Transverse colon (tissue), 4 donors: ENCODE data around the gene KCNF1. TPM values are rescaled to one million over a fixed set of nuclear protein-coding genes. Genes with fewer than 3 reads are reported as not detected.

Source experiments
- DNase-seq: peaks from one replicate; pipeline ENCODE4 v3.0.0-alpha.2; 2019
- H3K27ac ChIP-seq, 4 donors: fragments of 200-600 bp; sonication (generic); 2 replicates each; pipeline ENCODE4 v1.5.1; 2016 to 2018; ENCODE audit warnings: inconsistent platforms in 4 of 4
- H3K27me3 ChIP-seq: fragments of 200-600 bp; sonication (generic); 2 replicates; pipeline ENCODE4 v1.5.1; 2017; ENCODE audit warnings: inconsistent platforms
- H3K36me3 ChIP-seq, 4 donors: fragments of 200-600 bp; sonication (generic); 2 replicates each; pipeline ENCODE4 v1.5.1; 2017 to 2019; ENCODE audit warnings: inconsistent platforms in 4 of 4
- H3K4me1 ChIP-seq, 4 donors: fragments of 200-600 bp; sonication (generic); 2 replicates each; pipeline ENCODE4 v1.5.1; 2017 to 2020; ENCODE audit warnings: inconsistent platforms in 4 of 4
- H3K4me3 ChIP-seq, 4 donors: fragments of 200-600 bp; sonication (generic); 1 replicate in 1 of 4; 2 replicates in 3 of 4; pipeline versions ENCODE4 v1.5.1 to v1.6.1; 2017 to 2019; ENCODE audit warnings: inconsistent platforms in 4 of 4
- H3K9me3 ChIP-seq, 2 donors: fragments of 200-600 bp; sonication (generic); 2 replicates each; pipeline ENCODE4 v1.5.1; 2017 to 2019; ENCODE audit warnings: inconsistent platforms in 2 of 2
- CTCF ChIP-seq, 5 experiments: fragments of 200-600 bp in 3 of 5; fragments of 450-650 bp in 2 of 5; sonication (generic) in 3 of 5; IDR thresholded peaks; 1 replicate in 2 of 5; 2 replicates in 3 of 5; pipeline ENCODE4 v1.5.1; 2016 to 2017; ENCODE audit warnings: antibody characterized with exemption in 5 of 5, inconsistent platforms in 3 of 5, mild to moderate bottlenecking in 2 of 5, moderate library complexity in 1 of 5
- EP300 ChIP-seq: sonication (generic); formaldehyde crosslinking; IDR thresholded peaks from one replicate; pipeline ENCODE4 v1.6.1; 2017; ENCODE audit warnings: antibody characterized with exemption, low read depth
- POLR2A ChIP-seq: fragments of 450-650 bp; IDR thresholded peaks from one replicate; pipeline ENCODE4 v1.6.1; 2016; ENCODE audit warnings: antibody characterized with exemption, mild to moderate bottlenecking, moderate library complexity
- POLR2AphosphoS5 ChIP-seq, 3 donors: sonication (generic); formaldehyde crosslinking; IDR thresholded peaks; one replicate each; pipeline ENCODE4 v1.6.1; 2016; ENCODE audit warnings: antibody characterized with exemption in 3 of 3
- WGBS, 2 donors: methylation state at CpG; one replicate each; pipeline ENCODE4 v1.1.5; 2018; ENCODE audit warnings: low coverage in 1 of 2; 5-methylcytosine and 5-hydroxymethylcytosine counted together
- in situ Hi-C, 4 donors: fragments of 200-750 bp; cut with MboI; loops; one replicate each; pipeline versions ENCODE4 v1.15.0 to v1.15.1; 2017; ENCODE audit warnings: low sequenced_read_pairs in 3 of 4, low pct_ligation_motif_present in 1 of 4, low pct_unique_long_range_greater_than_20kb in 1 of 4
- intact Hi-C: fragments of 100-400 bp; cut with DNase I; formaldehyde crosslinking; loops from one replicate; pipeline ENCODE4 v1.15.1; 2023; ENCODE audit warnings: low total_unique reads
- total RNA-seq, 4 donors: library from RNA; depleted of rRNA; stranded (reverse); fragments of >200 nt; gene quantifications; one replicate each; pipeline ENCODE4 v1.1.0, GENCODE V29; 2016

Gene KCNF1
- total RNA-seq, 4 donors from 2014 or later, result 0.27 TPM; not detected in 3

DNA sequence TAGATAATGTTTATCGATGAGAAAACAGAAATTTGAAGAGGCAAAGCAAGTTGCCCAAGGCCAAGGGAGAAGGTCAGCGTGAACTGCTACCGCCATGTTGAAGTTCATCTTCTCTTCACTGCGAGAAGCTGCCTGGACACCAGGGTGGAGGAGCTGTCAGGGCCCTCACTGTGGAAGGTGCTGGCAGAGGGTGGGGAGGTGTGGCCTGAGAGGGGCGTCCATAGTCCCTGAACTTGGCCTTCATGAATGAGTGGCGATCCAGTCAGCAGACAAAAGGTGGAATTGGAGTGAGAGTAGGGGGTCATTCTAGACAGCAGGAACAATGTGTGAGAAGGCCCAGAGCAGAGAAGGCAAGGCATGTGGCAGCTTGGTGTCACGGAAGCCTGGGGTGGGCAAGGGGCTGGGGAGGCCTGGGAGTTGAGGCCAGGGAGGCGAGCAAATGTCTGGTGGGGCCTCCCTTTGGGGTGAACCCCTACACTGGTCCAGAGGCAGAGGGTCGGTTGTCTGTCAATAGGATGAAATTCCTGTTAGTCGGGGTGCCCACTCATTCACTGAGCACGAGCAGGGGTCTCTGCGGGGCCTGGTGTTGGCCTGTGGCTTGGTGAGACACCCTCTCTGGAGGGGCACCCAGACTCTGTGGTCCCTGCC, 33.3 kb upstream of the KCNF1 start:
- H3K9me3 ChIP-seq, result no peaks in the 10 kb centered on the region
- intact Hi-C loops (no loop called here), in situ Hi-C loops (no loop called here)
- no peaks in the 10 kb centered on the region for H3K27me3 ChIP-seq
- peaks cover 0 to 20% (median 13%) of the 10 kb centered on the region in 4 donors for H3K4me1 ChIP-seq
- H3K4me3 ChIP-seq, result no peak overlapping the region
- 74 to 86% methylated on average over 4 to 12 of the region's 12 CpGs for WGBS, 2 donors
- TF ChIP-seq POLR2AphosphoS5 (IDR thresholded peaks at IDR 0.05) (no peak), CTCF (IDR thresholded peaks at IDR 0.05) (no peak), EP300 (no peak), POLR2A (no peak)
- H3K36me3 ChIP-seq, result no peaks in the 10 kb centered on the region
- peak overlapping the region in 2 of 4 donors; percentile 71 to 79 for H3K27ac ChIP-seq
- DNase-seq, result no peak

DNA sequence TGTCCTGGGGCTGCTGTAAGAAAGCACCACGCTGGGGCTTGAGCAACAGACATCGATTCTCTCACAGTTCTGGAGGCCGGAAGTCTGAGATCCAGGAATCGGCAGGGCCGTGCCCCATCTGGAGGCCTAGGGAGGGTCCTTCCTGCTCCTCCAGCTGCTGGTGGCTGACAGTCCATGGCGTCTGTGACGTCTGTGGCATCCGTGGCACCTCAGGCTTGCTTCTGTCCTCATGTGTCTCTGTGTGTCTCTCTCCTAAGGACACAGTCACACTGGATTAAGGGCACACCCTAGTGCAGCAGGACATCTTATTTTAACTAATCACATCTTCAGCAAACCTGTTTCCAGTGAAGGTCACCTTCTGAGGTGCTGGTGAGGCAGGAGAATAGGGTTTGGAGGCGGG, 32.6 kb upstream of the KCNF1 start:
- no peak for TF ChIP-seq EP300
- TF ChIP-seq POLR2A, result no peak
- no peak for TF ChIP-seq CTCF (IDR thresholded peaks at IDR 0.05)
- no peak for TF ChIP-seq POLR2AphosphoS5 (IDR thresholded peaks at IDR 0.05)
- in situ Hi-C loops, result no loop called here
- Histone ChIP-seq H3K27ac (no peak overlapping the region), H3K36me3 (no peaks in the 10 kb centered on the region), H3K4me1 (peaks cover 3 to 28% (median 19%) of the 10 kb centered on the region in 4 donors), H3K4me3 (no peak overlapping the region), H3K9me3 (no peaks in the 10 kb centered on the region), H3K27me3 (no peaks in the 10 kb centered on the region)
- DNase-seq, result no peak
- 67% methylated on average over 9 of the region's 9 CpGs; no CpG with 5 or more reads in 1 of the 2 donors for WGBS, 2 donors
- intact Hi-C loops, result no loop called here

DNA sequence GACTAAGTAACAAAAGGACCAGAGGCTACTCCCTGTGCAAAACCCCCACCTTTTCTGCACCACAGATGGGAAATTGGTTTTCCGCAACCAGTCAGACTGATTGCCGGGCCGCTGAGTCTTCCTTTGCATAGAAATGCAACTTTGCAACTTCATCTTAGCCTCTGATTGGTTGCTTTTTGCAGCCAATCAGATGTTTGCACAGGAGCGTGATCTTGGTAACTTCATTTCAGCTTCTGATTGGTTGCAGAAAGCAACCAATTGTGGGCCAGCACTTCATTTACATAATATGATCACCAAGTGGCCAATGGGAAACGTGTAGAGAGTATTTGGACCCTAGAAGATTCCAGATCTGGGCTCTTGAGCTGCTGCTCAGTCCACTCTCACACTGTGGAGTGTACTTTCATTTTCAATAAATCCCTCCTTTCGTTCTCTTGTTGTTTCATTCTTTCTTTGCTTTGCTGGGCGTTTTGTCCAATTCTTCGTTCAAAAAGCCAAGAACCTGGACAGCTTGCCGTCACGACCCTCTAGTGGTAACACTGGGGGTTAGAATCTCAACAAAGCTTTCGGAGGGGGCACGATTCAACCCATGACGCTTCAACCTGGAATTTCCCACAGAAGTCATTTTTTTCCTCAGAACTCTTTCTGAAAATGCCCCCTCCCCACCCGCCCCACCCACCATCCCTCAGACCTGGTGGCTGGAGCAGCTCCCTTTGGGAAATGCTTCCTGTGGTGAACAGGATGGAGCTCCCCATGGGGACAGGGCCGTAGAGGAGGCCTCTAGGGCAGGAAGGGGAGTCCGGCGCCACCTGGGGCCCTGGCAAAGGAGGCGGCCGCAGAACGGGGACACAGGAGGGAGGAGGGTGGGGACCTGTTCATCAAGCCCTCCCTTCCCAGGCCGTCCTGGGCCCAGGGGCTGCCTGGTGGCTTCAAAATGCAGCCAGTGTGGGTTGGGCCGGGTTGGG, 31.8 kb upstream of the KCNF1 start:
- no peak overlapping the region for H3K27ac ChIP-seq
- in situ Hi-C loops (no loop called here), intact Hi-C loops (no loop called here)
- peaks cover 3 to 35% (median 25%) of the 10 kb centered on the region in 4 donors for H3K4me1 ChIP-seq
- TF ChIP-seq POLR2AphosphoS5 (IDR thresholded peaks at IDR 0.05), result no peak
- no peak for TF ChIP-seq CTCF (IDR thresholded peaks at IDR 0.05)
- TF ChIP-seq POLR2A, result no peak
- TF ChIP-seq EP300, result no peak
- WGBS, 2 donors, result 71 to 100% methylated on average over 1 to 22 of the region's 22 CpGs
- H3K4me3 ChIP-seq, result no peak overlapping the region
- H3K36me3 ChIP-seq, result no peaks in the 10 kb centered on the region
- DNase-seq, result no peak
- no peaks in the 10 kb centered on the region for H3K9me3 ChIP-seq
- no peaks in the 10 kb centered on the region for H3K27me3 ChIP-seq

DNA sequence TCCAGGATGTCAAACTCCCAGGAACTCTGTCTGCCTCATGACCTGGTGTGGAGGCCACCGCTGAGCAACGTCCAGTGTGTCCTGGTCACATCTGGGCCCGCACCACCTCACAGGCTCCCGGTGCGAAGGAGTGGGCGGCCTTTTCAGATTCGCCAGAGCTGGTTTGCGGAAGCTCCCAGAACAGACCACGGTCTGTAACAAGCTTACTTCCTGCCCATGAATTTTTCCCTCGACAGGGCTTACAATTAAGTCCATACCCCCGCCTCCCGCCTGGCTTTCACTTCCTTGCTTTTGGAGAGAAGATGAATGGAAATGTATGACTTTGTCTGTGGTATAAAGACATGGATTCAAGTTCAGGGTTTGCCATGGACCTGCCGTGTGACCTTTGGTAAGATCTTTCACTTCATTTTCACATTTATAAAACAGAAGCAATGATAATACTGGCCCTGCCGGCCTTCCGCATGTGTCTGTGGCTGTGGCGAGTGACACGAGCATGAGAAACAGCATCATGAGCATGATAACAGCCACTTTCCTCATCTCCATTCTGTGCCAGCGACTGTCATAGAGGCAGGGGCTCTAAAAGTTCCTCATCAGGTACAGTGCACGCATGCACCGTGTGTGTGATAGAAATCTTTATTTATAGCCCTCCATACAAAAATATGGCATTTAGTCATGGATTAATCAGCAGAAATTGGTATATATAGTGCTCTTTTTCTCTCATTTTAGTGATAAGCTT, 31.0 kb upstream of the KCNF1 start:
- Histone ChIP-seq H3K9me3 (no peaks in the 10 kb centered on the region), H3K27ac (no peak overlapping the region), H3K27me3 (no peaks in the 10 kb centered on the region), H3K36me3 (no peaks in the 10 kb centered on the region), H3K4me1 (peaks cover 3 to 44% (median 26%) of the 10 kb centered on the region in 4 donors), H3K4me3 (no peak overlapping the region)
- no peak for DNase-seq
- in situ Hi-C loops (no loop called here), intact Hi-C loops (no loop called here)
- 85 to 88% methylated on average over 12 to 20 of the region's 20 CpGs for WGBS, 2 donors
- TF ChIP-seq POLR2AphosphoS5 (IDR thresholded peaks at IDR 0.05) (no peak), EP300 (no peak), POLR2A (no peak), CTCF (IDR thresholded peaks at IDR 0.05) (no peak)
